NK-92 (cell line): Measurements from ENCODE around the gene PRR18.

Experiments used
- DNase-seq: peaks from one replicate; lab custom pipeline; 2025; ENCODE audit not compliant: unreplicated experiment; lab: John Stamatoyannopoulos, UW

Gene PRR18

GRCh38 chr6:166334878-166335277 is 26.7 kb upstream of the PRR18 start:
- DNase-seq, result no peak

GRCh38 chr6:166333172-166333995 is 25.2 kb upstream of the PRR18 start:
- DNase-seq, result no peak

GRCh38 chr6:166331503-166332415 is 23.6 kb upstream of the PRR18 start:
- no peak for DNase-seq

- DNase-seq, result no peak
Measured at GRCh38 chr6:166330612-166331011, 22.4 kb upstream of the PRR18 start.

GRCh38 chr6:166325383-166326042 is 17.3 kb upstream of the PRR18 start:
- no peak for DNase-seq

GRCh38 chr6:166323395-166323794 is 15.2 kb upstream of the PRR18 start:
- no peak for DNase-seq

GRCh38 chr6:166318649-166319600 is 10.7 kb upstream of the PRR18 start:
- DNase-seq, result no peak

GRCh38 chr6:166318227-166318626 is 10.0 kb upstream of the PRR18 start:
- no peak for DNase-seq

GRCh38 chr6:166317261-166318212 is 9.3 kb upstream of the PRR18 start:
- DNase-seq, result no peak

- DNase-seq, result no peak
Measured at GRCh38 chr6:166315436-166315835, 7.2 kb upstream of the PRR18 start.

- no peak for DNase-seq
Measured at GRCh38 chr6:166314454-166314853, 6.3 kb upstream of the PRR18 start.

GRCh38 chr6:166313255-166314070 is 5.3 kb upstream of the PRR18 start:
- no peak for DNase-seq

- DNase-seq, result no peak
Measured at GRCh38 chr6:166312832-166313231, 4.6 kb upstream of the PRR18 start.

- DNase-seq, result no peak
Measured at GRCh38 chr6:166310634-166311033, 2.4 kb upstream of the PRR18 start.

- DNase-seq, result no peak
Measured at GRCh38 chr6:166309977-166310376, 1.8 kb upstream of the PRR18 start.

GRCh38 chr6:166308769-166309589 is 787 bp upstream of the PRR18 start:
- DNase-seq, result no peak
